ENCODE data around the gene IGFALS.

The IGFALS gene

GRCh38 chr16:1743376-1744337, 49.8 kb downstream of the IGFALS start (continued):
- TF ChIP-seq POU6F1 (CRISPR knock-in tag; IDR thresholded peaks at IDR 0.05; ENCODE audit: borderline replicate concordance, low read depth) (no peak), ZFP30 (CRISPR knock-in tag; IDR thresholded peaks at IDR 0.05) (no peak)

DNA sequence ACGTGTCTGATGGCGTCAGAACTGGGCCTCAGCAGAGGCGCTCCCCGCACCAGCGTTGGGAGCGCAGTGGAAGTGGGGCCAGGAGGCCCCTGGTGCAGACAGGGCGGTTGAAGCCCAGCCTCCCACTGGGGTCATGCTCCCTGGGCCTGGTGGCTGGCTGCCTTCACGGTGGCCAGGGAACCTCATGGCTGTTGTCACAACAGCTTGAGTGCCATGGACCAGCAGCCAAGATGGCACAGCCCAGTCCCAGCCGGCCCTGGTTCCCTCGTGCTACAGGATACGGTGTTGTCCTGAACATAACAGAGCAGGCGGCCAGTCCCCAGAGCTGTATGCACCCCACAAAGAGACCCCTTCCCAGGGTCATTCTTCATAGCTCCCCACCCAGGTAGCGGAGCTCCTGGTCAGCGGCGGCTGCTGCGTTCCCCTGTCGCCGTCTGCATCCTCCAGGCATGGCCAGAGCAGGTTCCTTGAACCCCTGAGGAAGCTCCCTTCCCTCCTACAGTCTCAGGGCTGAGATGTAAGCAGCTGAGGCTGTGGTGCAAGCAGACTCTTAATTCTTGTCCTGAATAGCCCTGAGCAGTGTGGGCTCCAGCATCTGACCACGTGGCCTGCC, 51.8 kb downstream of the IGFALS start:
- no peak for ATAC-seq
- no peak for TF ChIP-seq ARNTL (CRISPR knock-in tag; IDR thresholded peaks at IDR 0.05; ENCODE audit: borderline replicate concordance, low read depth)
- TF ChIP-seq ZFP30 (CRISPR knock-in tag; IDR thresholded peaks at IDR 0.05): no peak
- TF ChIP-seq ZC3H10 (CRISPR knock-in tag; IDR thresholded peaks at IDR 0.05): no peak
- TF ChIP-seq TCF4 (CRISPR knock-in tag; IDR thresholded peaks at IDR 0.05; ENCODE audit: borderline replicate concordance): no peak
- no peak for TF ChIP-seq SNAI2 (CRISPR knock-in tag; IDR thresholded peaks at IDR 0.05)
- TF ChIP-seq, protein P1, sequence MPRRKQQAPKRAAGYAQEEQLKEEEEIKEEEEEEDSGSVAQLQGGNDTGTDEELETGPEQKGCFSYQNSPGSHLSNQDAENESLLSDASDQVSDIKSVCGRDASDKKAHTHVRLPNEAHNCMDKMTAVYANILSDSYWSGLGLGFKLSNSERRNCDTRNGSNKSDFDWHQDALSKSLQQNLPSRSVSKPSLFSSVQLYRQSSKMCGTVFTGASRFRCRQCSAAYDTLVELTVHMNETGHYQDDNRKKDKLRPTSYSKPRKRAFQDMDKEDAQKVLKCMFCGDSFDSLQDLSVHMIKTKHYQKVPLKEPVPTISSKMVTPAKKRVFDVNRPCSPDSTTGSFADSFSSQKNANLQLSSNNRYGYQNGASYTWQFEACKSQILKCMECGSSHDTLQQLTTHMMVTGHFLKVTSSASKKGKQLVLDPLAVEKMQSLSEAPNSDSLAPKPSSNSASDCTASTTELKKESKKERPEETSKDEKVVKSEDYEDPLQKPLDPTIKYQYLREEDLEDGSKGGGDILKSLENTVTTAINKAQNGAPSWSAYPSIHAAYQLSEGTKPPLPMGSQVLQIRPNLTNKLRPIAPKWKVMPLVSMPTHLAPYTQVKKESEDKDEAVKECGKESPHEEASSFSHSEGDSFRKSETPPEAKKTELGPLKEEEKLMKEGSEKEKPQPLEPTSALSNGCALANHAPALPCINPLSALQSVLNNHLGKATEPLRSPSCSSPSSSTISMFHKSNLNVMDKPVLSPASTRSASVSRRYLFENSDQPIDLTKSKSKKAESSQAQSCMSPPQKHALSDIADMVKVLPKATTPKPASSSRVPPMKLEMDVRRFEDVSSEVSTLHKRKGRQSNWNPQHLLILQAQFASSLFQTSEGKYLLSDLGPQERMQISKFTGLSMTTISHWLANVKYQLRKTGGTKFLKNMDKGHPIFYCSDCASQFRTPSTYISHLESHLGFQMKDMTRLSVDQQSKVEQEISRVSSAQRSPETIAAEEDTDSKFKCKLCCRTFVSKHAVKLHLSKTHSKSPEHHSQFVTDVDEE (CRISPR knock-in tag; IDR thresholded peaks at IDR 0.05): no peak

DNA sequence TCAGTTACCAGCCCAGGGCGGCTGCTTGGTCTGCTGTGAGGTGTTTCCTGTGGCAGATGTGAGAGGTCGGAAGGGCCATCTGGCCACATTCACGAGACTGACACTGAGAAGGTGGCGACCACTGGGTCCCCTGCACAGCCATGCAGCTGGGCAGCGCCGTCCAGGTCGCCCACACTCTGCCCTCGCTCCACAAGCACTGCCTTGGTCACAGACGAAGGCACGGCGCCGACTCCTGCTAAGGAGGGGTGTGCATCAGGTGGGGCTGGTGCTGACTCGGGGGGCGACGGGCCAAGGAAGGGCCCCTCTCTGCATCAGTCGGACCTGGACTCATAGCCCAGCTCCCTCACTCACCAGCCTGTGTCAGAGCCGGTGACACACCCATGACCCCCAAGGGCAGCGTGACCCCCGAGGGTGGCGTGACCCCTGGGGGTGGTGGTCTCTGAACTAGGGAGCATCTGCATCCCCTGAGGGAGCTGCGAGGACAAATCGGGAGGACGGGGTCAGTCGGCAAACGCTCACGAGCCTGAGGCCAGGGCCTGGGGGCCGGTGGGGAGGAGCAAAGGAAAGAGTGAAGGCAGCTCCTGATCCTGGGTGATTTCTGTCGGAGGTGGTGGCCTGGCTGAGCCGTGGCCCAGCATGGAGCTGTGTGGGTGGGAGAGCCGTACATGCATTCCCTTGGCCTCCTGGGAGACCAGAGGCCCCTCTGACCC, 52.6 kb downstream of the IGFALS start:
- no peak for ATAC-seq
- TF ChIP-seq CREB5 (CRISPR knock-in tag; IDR thresholded peaks at IDR 0.05; ENCODE audit: low read depth): no peak
- no peak for TF ChIP-seq CSDC2 (CRISPR knock-in tag; IDR thresholded peaks at IDR 0.05)
- no peak for TF ChIP-seq PPARA (CRISPR knock-in tag; IDR thresholded peaks at IDR 0.05; ENCODE audit: borderline replicate concordance)
- TF ChIP-seq, protein P2, sequence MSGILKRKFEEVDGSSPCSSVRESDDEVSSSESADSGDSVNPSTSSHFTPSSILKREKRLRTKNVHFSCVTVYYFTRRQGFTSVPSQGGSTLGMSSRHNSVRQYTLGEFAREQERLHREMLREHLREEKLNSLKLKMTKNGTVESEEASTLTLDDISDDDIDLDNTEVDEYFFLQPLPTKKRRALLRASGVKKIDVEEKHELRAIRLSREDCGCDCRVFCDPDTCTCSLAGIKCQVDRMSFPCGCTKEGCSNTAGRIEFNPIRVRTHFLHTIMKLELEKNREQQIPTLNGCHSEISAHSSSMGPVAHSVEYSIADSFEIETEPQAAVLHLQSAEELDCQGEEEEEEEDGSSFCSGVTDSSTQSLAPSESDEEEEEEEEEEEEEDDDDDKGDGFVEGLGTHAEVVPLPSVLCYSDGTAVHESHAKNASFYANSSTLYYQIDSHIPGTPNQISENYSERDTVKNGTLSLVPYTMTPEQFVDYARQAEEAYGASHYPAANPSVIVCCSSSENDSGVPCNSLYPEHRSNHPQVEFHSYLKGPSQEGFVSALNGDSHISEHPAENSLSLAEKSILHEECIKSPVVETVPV (CRISPR knock-in tag; IDR thresholded peaks at IDR 0.05): no peak
- no peak for TF ChIP-seq ZNF8 (CRISPR knock-in tag; IDR thresholded peaks at IDR 0.05)
- no peak for TF ChIP-seq ZNF565 (CRISPR knock-in tag; conservative IDR thresholded peaks at IDR 0.05; ENCODE audit: low read depth)
- no peak for TF ChIP-seq SNAI2 (CRISPR knock-in tag; IDR thresholded peaks at IDR 0.05)
- no peak for TF ChIP-seq BACH2 (CRISPR knock-in tag; IDR thresholded peaks at IDR 0.05; ENCODE audit: borderline replicate concordance)
- no peak for TF ChIP-seq OSR1 (CRISPR knock-in tag; IDR thresholded peaks at IDR 0.05)
- TF ChIP-seq ZNF70 (CRISPR knock-in tag; IDR thresholded peaks at IDR 0.05): no peak
- no peak for TF ChIP-seq ZFP3 (CRISPR knock-in tag; IDR thresholded peaks at IDR 0.05)
- no peak for TF ChIP-seq TOX (CRISPR knock-in tag; IDR thresholded peaks at IDR 0.05; ENCODE audit: borderline replicate concordance)
